Kidney (tissue), 14 donors: ENCODE data around the gene BHLHA15. TPM values are rescaled to one million over a fixed set of nuclear protein-coding genes. Genes with fewer than 3 reads are reported as not detected.

Experiments
- DNase-seq, 5 donors: peaks; one replicate each; pipeline ENCODE4 v3.0.0-alpha.2; 2013 to 2020
- FAIRE-seq: peaks from 2 replicates; lab custom pipeline; 2012; peaks lifted over from hg19 to GRCh38; lab: Jason Lieb, UNC
- H3K27ac ChIP-seq, 2 donors: one replicate each; pipeline ENCODE4 v1.7.0; 2013; ENCODE audit warnings: low read depth in 2 of 2, low read length in 2 of 2, inconsistent platforms in 1 of 2
- H3K27me3 ChIP-seq: one replicate; pipeline ENCODE4 v1.7.1; 2013; ENCODE audit warnings: low read length, inconsistent platforms; ENCODE audit not compliant: control insufficient read depth, insufficient read depth
- H3K36me3 ChIP-seq, 3 donors: one replicate each; pipeline versions ENCODE4 v1.7.0 to v1.7.1; 2013; ENCODE audit warnings: low read length in 3 of 3, control low read depth in 1 of 3, inconsistent platforms in 1 of 3; ENCODE audit not compliant: insufficient read depth in 3 of 3, control insufficient read depth in 2 of 3
- H3K4me1 ChIP-seq, 3 donors: one replicate each; pipeline versions ENCODE4 v1.7.0 to v1.7.1; 2013; ENCODE audit warnings: low read length in 3 of 3, inconsistent platforms in 1 of 3, low read depth in 1 of 3; ENCODE audit not compliant: control insufficient read depth in 2 of 3, insufficient read depth in 2 of 3
- H3K4me3 ChIP-seq, 3 donors: one replicate each; pipeline versions ENCODE4 v1.7.0 to v1.8.1; 2013; ENCODE audit warnings: low read length in 3 of 3, control low read depth in 1 of 3, inconsistent platforms in 1 of 3
- H3K9ac ChIP-seq, 3 donors: one replicate each; pipeline versions ENCODE4 v1.7.0 to v1.7.1; 2013; ENCODE audit warnings: low read length in 3 of 3, control low read depth in 1 of 3, inconsistent platforms in 1 of 3
- H3K9me3 ChIP-seq, 3 donors: one replicate each; pipeline versions ENCODE4 v1.7.0 to v1.7.1; 2013; ENCODE audit warnings: low read length in 3 of 3, control low read depth in 1 of 3, inconsistent platforms in 1 of 3; ENCODE audit not compliant: control insufficient read depth in 2 of 3, insufficient read depth in 1 of 3
- CTCF ChIP-seq: IDR thresholded peaks from 3 replicates; pipeline ENCODE4 v1.5.1; 2012; ENCODE audit warnings: mild to moderate bottlenecking, moderate library complexity, borderline replicate concordance; ENCODE audit not compliant: insufficient read depth; ENCODE audit errors: extremely low read depth
- intact Hi-C: fragments of 100-400 bp; cut with DNase I; formaldehyde crosslinking; loops from one replicate; pipeline ENCODE4 v1.11.1; 2022
- polyA plus RNA-seq: library from polyadenylated mRNA; stranded (reverse); fragments of 350-450 nt; fragmentation: Illumina TruSeq; extraction: RNeasy Lipid Tissue Mini Kit (QIAGEN cat#74804); gene quantifications from one replicate; pipeline ENCODE4 v1.2.3, GENCODE V29; 2014; ENCODE audit warnings: low read depth, low replicate concordance; ENCODE audit not compliant: insufficient read depth
- total RNA-seq: library from RNA; stranded (reverse); fragmentation: NEBNext Ultra II Directional; extraction: Animal tissue kit (Norgen Biotek cat#: 25700); gene quantifications from one replicate; pipeline ENCODE4 v1.2.1, GENCODE V29; 2021
- donor health status: control.
- donor health status: control.
- donor health status: control.
- donor health status: control.
- donor health status: control.
- donor health status: DM: yes; HTN: yes; CAD: no.
- donor health status: Normal renal cell carcinoma (clear cell type).

Gene BHLHA15
- total and polyA plus RNA-seq, 2 donors from 2014 or later: 3.1 TPM; not detected in 1

GRCh38 chr7:98229991-98230745 is 18.9 kb downstream of the BHLHA15 start:
- Histone ChIP-seq H3K4me3 (no peak overlapping the region), H3K36me3 (peaks cover 0 to 6% (median 0%) of the 10 kb centered on the region in 3 donors), H3K27me3 (no peaks in the 10 kb centered on the region), H3K4me1 (no peaks in the 10 kb centered on the region), H3K9me3 (no peaks in the 10 kb centered on the region), H3K27ac (no peak overlapping the region), H3K9ac (no peak overlapping the region)
- no peak for FAIRE-seq
- DNase-seq: peak in 2 of 5 donors; percentile 50 to 70
- intact Hi-C loops: no loop called here
- no peak for TF ChIP-seq CTCF

GRCh38 chr7:98230746-98231471 is 19.7 kb downstream of the BHLHA15 start:
- Histone ChIP-seq H3K27me3 (no peaks in the 10 kb centered on the region), H3K9ac (no peak overlapping the region), H3K4me1 (no peaks in the 10 kb centered on the region), H3K36me3 (peaks cover 0 to 3% (median 0%) of the 10 kb centered on the region in 3 donors), H3K27ac (no peak overlapping the region), H3K9me3 (no peaks in the 10 kb centered on the region), H3K4me3 (no peak overlapping the region)
- intact Hi-C loops: no loop called here
- DNase-seq (peak in 1 of 5 donors; percentile 80), FAIRE-seq (no peak)
- TF ChIP-seq CTCF: no peak

- no peak overlapping the region for H3K4me3 ChIP-seq
- intact Hi-C loops: no loop called here
- H3K27me3 ChIP-seq: no peaks in the 10 kb centered on the region
- no peak overlapping the region for H3K9ac ChIP-seq
- H3K36me3 ChIP-seq: peaks cover 0 to 3% (median 0%) of the 10 kb centered on the region in 3 donors
- DNase-seq: peak in 1 of 5 donors; percentile 68
- H3K4me1 ChIP-seq: no peaks in the 10 kb centered on the region
- FAIRE-seq: no peak
- no peak for TF ChIP-seq CTCF
- no peaks in the 10 kb centered on the region for H3K9me3 ChIP-seq
- H3K27ac ChIP-seq: no peak overlapping the region
Observed at GRCh38 chr7:98231493-98232262, 20.4 kb downstream of the BHLHA15 start.
